Neural cell (in vitro differentiated cells): Measurements from ENCODE around the gene VAV2. TPM values are rescaled to one million over a fixed set of nuclear protein-coding genes. Genes with fewer than 3 reads are reported as not detected.

Experiments used
- H2AFZ ChIP-seq: fragments of 200-600, 300-800 bp; sonication (generic), shearing (Covaris generic); 2 replicates; pipeline ENCODE4 v1.6.0; 2014; ENCODE audit warnings: low read depth, mild to moderate bottlenecking, antibody characterized with exemption, low read length, moderate library complexity
- H3F3A ChIP-seq: fragments of 200-600 bp; shearing (Covaris generic); 2 replicates; pipeline ENCODE4 v1.6.1; 2016; ENCODE audit warnings: mild to moderate bottlenecking, moderate library complexity, mixed read lengths, antibody characterized with exemption, low read length; ENCODE audit not compliant: insufficient read depth, poor library complexity, severe bottlenecking
- H3K27ac ChIP-seq: fragments of 200-600, 300-800 bp; sonication (generic), shearing (Covaris generic); 2 replicates; pipeline ENCODE4 v1.5.1; 2014; ENCODE audit warnings: mild to moderate bottlenecking, low read length, moderate library complexity
- H3K27me3 ChIP-seq: fragments of 300-800, 200-600 bp; sonication (generic), shearing (Covaris generic); 2 replicates; pipeline ENCODE4 v1.6.0; 2014; ENCODE audit warnings: mild to moderate bottlenecking, low read depth, low read length, moderate library complexity; ENCODE audit not compliant: insufficient read depth
- H3K36me3 ChIP-seq: fragments of 300-800, 200-600 bp; sonication (generic), shearing (Covaris generic); 2 replicates; pipeline ENCODE4 v1.5.1; 2014; ENCODE audit warnings: mild to moderate bottlenecking, antibody characterized with exemption, low read length, moderate library complexity; ENCODE audit not compliant: insufficient read depth
- H3K4me2 ChIP-seq: fragments of 300-800, 200-600 bp; sonication (generic), shearing (Covaris generic); 2 replicates; pipeline ENCODE4 v1.6.0; 2014; ENCODE audit warnings: mild to moderate bottlenecking, low read length
- H3K4me3 ChIP-seq: fragments of 300-800, 200-600 bp; sonication (generic), shearing (Covaris generic); 2 replicates; pipeline ENCODE4 v1.5.1; 2014; ENCODE audit warnings: mild to moderate bottlenecking, low read length, moderate library complexity
- H3K79me2 ChIP-seq: fragments of 200-600 bp; shearing (Covaris generic); replicated peaks from 2 replicates; pipeline ENCODE4 v1.6.0; 2014; ENCODE audit warnings: mild to moderate bottlenecking, low read length, moderate library complexity; ENCODE audit not compliant: insufficient read depth
- H3K9ac ChIP-seq: fragments of 300-800, 200-600 bp; sonication (generic), shearing (Covaris generic); 2 replicates; pipeline ENCODE4 v1.6.1; 2016; ENCODE audit warnings: mild to moderate bottlenecking, low read length, mixed read lengths
- H3K9me2 ChIP-seq: fragments of 200-600 bp; shearing (Covaris generic); 2 replicates; pipeline ENCODE4 v1.6.1; 2016; ENCODE audit warnings: mild to moderate bottlenecking, low read length, mixed read lengths; ENCODE audit not compliant: insufficient read depth
- H3K9me3 ChIP-seq: fragments of 200-600, 300-800 bp; sonication (generic), shearing (Covaris generic); 2 replicates; pipeline ENCODE4 v1.6.1; 2016; ENCODE audit warnings: mild to moderate bottlenecking, mixed run types, low read length, moderate library complexity, mixed read lengths
- H4K20me1 ChIP-seq: fragments of 200-600 bp; shearing (Covaris generic); 2 replicates; pipeline ENCODE4 v1.6.1; 2016; ENCODE audit warnings: mild to moderate bottlenecking, mixed run types; ENCODE audit not compliant: insufficient read depth
- CTCF ChIP-seq: fragments of 450-650 bp; IDR thresholded peaks from 2 replicates; pipeline ENCODE4 v1.5.1; 2014; ENCODE audit warnings: antibody characterized with exemption, mild to moderate bottlenecking, moderate library complexity; ENCODE audit not compliant: poor library complexity, severe bottlenecking
- EP300 ChIP-seq: fragments of 450-650 bp; conservative IDR thresholded peaks from 2 replicates; pipeline ENCODE4 v1.6.1; 2014; ENCODE audit warnings: antibody characterized with exemption, mild to moderate bottlenecking, moderate library complexity; ENCODE audit not compliant: poor library complexity, severe bottlenecking
- EZH2 ChIP-seq: fragments of 200-600, 300-800 bp; shearing (Covaris generic), sonication (generic); IDR thresholded peaks from 2 replicates; pipeline ENCODE4 v1.6.1; 2014; ENCODE audit warnings: antibody characterized with exemption, low read length, borderline replicate concordance, mild to moderate bottlenecking; ENCODE audit not compliant: insufficient read depth, poor library complexity, severe bottlenecking
- MXI1 ChIP-seq: fragments of 450-650 bp; conservative IDR thresholded peaks from 2 replicates; pipeline ENCODE4 v1.6.1; 2014; ENCODE audit warnings: antibody characterized with exemption, mild to moderate bottlenecking; ENCODE audit not compliant: poor library complexity, severe bottlenecking
- POLR2AphosphoS5 ChIP-seq: IDR thresholded peaks from 2 replicates; pipeline ENCODE4 v1.6.1; 2012
- RAD21 ChIP-seq: fragments of 450-650 bp; conservative IDR thresholded peaks from 2 replicates; pipeline ENCODE4 v1.6.1; 2014; ENCODE audit warnings: antibody characterized with exemption, mild to moderate bottlenecking, moderate library complexity
- REST ChIP-seq: IDR thresholded peaks from 2 replicates; pipeline ENCODE4 v1.6.1; 2012; ENCODE audit warnings: borderline replicate concordance
- SMC3 ChIP-seq: fragments of 450-650 bp; conservative IDR thresholded peaks from 2 replicates; pipeline ENCODE4 v1.6.1; 2014; ENCODE audit warnings: antibody characterized with exemption, mild to moderate bottlenecking, moderate library complexity; ENCODE audit not compliant: poor library complexity
- TAF1 ChIP-seq: IDR thresholded peaks from 2 replicates; pipeline ENCODE4 v1.6.1; 2012; ENCODE audit warnings: low read depth
- polyA plus RNA-seq: library from polyadenylated mRNA; depleted of rRNA; stranded (reverse); fragments of >200 nt; gene quantifications from 2 replicates; pipeline ENCODE4 v1.2.3, GENCODE V29; 2014

VAV2 gene
- polyA plus RNA-seq, 1 donor from 2014 or later, result 35.2 TPM

DNA sequence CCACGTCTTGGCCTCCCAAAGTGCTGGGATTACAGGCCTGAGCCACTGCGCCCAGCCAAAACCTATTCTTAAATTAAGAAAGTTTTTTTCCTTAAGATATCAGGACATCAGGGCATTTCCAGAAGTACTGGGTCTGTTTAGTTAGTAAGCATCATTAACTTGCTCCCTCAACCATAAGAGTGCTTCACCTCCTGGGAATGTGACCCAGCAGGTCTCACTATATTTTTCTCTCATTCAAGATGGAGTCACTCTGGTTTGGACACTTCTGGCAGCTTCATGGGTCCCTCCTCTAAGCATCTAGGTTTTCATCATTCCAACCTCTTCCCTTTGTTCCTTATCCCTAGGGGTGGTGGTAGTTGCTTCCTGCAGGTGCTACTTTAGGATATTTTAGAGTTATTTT, 22.8 kb upstream of the VAV2 start (continued):
- TF ChIP-seq POLR2AphosphoS5 (no peak), EP300 (no peak), TAF1 (no peak)

GRCh38 chr9:134011401-134011800, 19.3 kb upstream of the VAV2 start:
- H3K79me2 ChIP-seq, result no peaks in the 10 kb centered on the region
- TF ChIP-seq EZH2 (no peak), RAD21 (no peak), EP300 (no peak), POLR2AphosphoS5 (no peak)
- no peaks in the 10 kb centered on the region for H3K9me2 ChIP-seq
- no peaks in the 10 kb centered on the region for H3K36me3 ChIP-seq
- no peak overlapping the region for H3K27ac ChIP-seq
- H4K20me1 ChIP-seq, result no peaks in the 10 kb centered on the region
- no peak overlapping the region for H2AFZ ChIP-seq
- H3F3A ChIP-seq, result no peaks in the 10 kb centered on the region
- H3K9me3 ChIP-seq, result no peaks in the 10 kb centered on the region
- no peak overlapping the region for H3K4me3 ChIP-seq
- H3K27me3 ChIP-seq, result no peaks in the 10 kb centered on the region
- H3K4me2 ChIP-seq, result no peak overlapping the region
- H3K9ac ChIP-seq, result no peak overlapping the region

GRCh38 chr9:134010310-134011173, 18.4 kb upstream of the VAV2 start:
- no peak for TF ChIP-seq CTCF
- no peak for TF ChIP-seq EP300
- TF ChIP-seq RAD21, result no peak
- no peak for TF ChIP-seq EZH2
- TF ChIP-seq MXI1, result no peak
- TF ChIP-seq TAF1, result no peak
- TF ChIP-seq REST, result no peak
- no peak for TF ChIP-seq SMC3
- TF ChIP-seq POLR2AphosphoS5, result no peak
- Histone ChIP-seq H2AFZ (no peak overlapping the region), H3K79me2 (no peaks in the 10 kb centered on the region), H3K27ac (no peak overlapping the region), H3K4me2 (no peak overlapping the region), H3K9ac (no peak overlapping the region), H3K36me3 (no peaks in the 10 kb centered on the region), H4K20me1 (no peaks in the 10 kb centered on the region), H3K27me3 (no peaks in the 10 kb centered on the region), H3K4me3 (no peak overlapping the region), H3K9me2 (no peaks in the 10 kb centered on the region), H3F3A (no peaks in the 10 kb centered on the region), H3K9me3 (no peaks in the 10 kb centered on the region)
